Right lobe of liver (tissue), 4 donors: ENCODE measurements around the gene CEACAM3.

Experiments
- POLR2A ChIP-seq: fragments of 450-650 bp; IDR thresholded peaks from one replicate; pipeline ENCODE4 v1.6.1; 2017; ENCODE audit warnings: antibody characterized with exemption, mild to moderate bottlenecking
- TF ChIP-seq, protein P1 (sequence below), 4 donors: fragments of 200-600 bp in 3 of 4; fragments of 450-650 bp in 1 of 4; IDR thresholded peaks; one replicate each; pipeline versions ENCODE4 v1.5.1 to v1.8.0; 2016 to 2022; ENCODE audit warnings: antibody characterized with exemption in 4 of 4, mild to moderate bottlenecking in 2 of 4
- donor health status: DM: no; HTN: no; CAD: no.
- donor health status: DM: no; HTN: no; CAD: no.
- donor health status: DM: no; HTN: yes; CAD: no.

DNA sequence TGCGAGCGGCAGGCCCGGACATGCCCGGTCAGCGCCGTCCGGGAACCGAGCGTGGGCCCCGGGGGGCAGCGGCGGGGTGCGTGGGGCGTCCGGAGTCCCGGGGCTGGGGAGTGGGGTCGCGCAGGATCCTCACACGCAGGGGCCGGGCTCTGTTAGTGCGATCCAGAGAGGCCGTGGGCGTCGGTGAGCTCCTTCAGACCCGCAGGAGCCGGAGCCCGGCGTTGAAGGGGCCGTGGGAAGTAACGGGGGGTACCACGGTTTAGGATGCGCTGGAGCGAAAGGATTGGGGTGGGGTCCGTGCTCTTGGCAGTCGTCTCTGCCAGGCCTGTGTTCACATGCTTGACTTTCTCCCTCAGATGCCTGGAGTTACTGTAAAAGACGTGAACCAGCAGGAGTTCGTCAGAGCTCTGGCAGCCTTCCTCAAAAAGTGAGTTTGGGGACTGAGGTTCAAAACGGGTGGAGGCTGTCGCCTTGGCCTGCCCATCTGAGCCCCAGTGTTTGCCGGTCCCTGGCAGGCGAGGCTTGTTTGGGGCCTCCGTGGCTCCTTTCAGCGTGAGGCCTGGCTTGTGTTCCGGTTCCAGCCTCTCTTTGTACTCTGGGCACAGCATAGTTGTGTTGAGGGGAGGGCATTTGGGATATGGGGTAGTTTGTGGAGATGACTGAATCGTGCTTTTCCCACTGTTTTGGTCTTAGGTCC is 64.2 kb downstream of the CEACAM3 start:
- TF ChIP-seq POLR2A = no peak
- TF ChIP-seq, protein P1, sequence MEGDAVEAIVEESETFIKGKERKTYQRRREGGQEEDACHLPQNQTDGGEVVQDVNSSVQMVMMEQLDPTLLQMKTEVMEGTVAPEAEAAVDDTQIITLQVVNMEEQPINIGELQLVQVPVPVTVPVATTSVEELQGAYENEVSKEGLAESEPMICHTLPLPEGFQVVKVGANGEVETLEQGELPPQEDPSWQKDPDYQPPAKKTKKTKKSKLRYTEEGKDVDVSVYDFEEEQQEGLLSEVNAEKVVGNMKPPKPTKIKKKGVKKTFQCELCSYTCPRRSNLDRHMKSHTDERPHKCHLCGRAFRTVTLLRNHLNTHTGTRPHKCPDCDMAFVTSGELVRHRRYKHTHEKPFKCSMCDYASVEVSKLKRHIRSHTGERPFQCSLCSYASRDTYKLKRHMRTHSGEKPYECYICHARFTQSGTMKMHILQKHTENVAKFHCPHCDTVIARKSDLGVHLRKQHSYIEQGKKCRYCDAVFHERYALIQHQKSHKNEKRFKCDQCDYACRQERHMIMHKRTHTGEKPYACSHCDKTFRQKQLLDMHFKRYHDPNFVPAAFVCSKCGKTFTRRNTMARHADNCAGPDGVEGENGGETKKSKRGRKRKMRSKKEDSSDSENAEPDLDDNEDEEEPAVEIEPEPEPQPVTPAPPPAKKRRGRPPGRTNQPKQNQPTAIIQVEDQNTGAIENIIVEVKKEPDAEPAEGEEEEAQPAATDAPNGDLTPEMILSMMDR (IDR thresholded peaks at IDR 0.05) = no peak
